HCEC 1CT (cell line): ENCODE measurements around the gene DMBX1.

ENCODE experiments used
- DNase-seq: peaks from one replicate; pipeline ENCODE4 v3.0.0-alpha.2; 2017

Gene DMBX1

GRCh38 chr1:46508757-46509156 is 19.1 kb downstream of the DMBX1 start:
- peak; percentile 64 for DNase-seq

- no peak for DNase-seq
Observed at GRCh38 chr1:46510341-46510997, 20.8 kb downstream of the DMBX1 start.

GRCh38 chr1:46510998-46511365 is 21.3 kb downstream of the DMBX1 start:
- no peak for DNase-seq

- no peak for DNase-seq
Observed at GRCh38 chr1:46512135-46512791, 22.6 kb downstream of the DMBX1 start.

GRCh38 chr1:46512792-46513190 is 23.2 kb downstream of the DMBX1 start:
- DNase-seq = no peak

GRCh38 chr1:46513536-46513935 is 23.9 kb downstream of the DMBX1 start:
- no peak for DNase-seq

- no peak for DNase-seq
Observed at GRCh38 chr1:46515576-46515975, 25.9 kb downstream of the DMBX1 start.

- no peak for DNase-seq
Observed at GRCh38 chr1:46516200-46516950, 26.7 kb downstream of the DMBX1 start.

- no peak for DNase-seq
Observed at GRCh38 chr1:46517010-46517600, 27.5 kb downstream of the DMBX1 start.

GRCh38 chr1:46517932-46518498 is 28.4 kb downstream of the DMBX1 start:
- no peak for DNase-seq

GRCh38 chr1:46519209-46519608 is 29.6 kb downstream of the DMBX1 start:
- no peak for DNase-seq

- peak; percentile 52 for DNase-seq
Observed at GRCh38 chr1:46520063-46520911, 30.7 kb downstream of the DMBX1 start.

- no peak for DNase-seq
Observed at GRCh38 chr1:46521414-46521813, 31.8 kb downstream of the DMBX1 start.

- DNase-seq = no peak
Observed at GRCh38 chr1:46522184-46522968, 32.7 kb downstream of the DMBX1 start.

- DNase-seq = no peak
Observed at GRCh38 chr1:46522969-46523320, 33.3 kb downstream of the DMBX1 start.

GRCh38 chr1:46523496-46524353 is 34.1 kb downstream of the DMBX1 start:
- DNase-seq = no peak

GRCh38 chr1:46524843-46525242 is 35.2 kb downstream of the DMBX1 start:
- DNase-seq = no peak

- no peak for DNase-seq
Observed at GRCh38 chr1:46525253-46525983, 35.8 kb downstream of the DMBX1 start.

- no peak for DNase-seq
Observed at GRCh38 chr1:46526013-46526690, 36.5 kb downstream of the DMBX1 start.
